Skeletal muscle tissue (tissue), 4 donors: ENCODE measurements around the gene CMTR1. TPM values are rescaled to one million over a fixed set of nuclear protein-coding genes. Genes with fewer than 3 reads are reported as not detected.

Source experiments
- H3K27ac ChIP-seq: one replicate; pipeline ENCODE4 v1.7.0; 2013; ENCODE audit warnings: mild to moderate bottlenecking, low read depth, low read length, inconsistent platforms
- H3K27me3 ChIP-seq, 3 donors: one replicate each; pipeline ENCODE4 v1.7.0; 2013; ENCODE audit warnings: low read length in 3 of 3; ENCODE audit not compliant: control insufficient read depth in 3 of 3, insufficient read depth in 3 of 3
- H3K36me3 ChIP-seq, 3 donors: one replicate each; pipeline ENCODE4 v1.7.0; 2013; ENCODE audit warnings: low read length in 3 of 3; ENCODE audit not compliant: control insufficient read depth in 3 of 3, insufficient read depth in 3 of 3
- H3K4me1 ChIP-seq, 3 donors: one replicate each; pipeline ENCODE4 v1.7.0; 2013; ENCODE audit warnings: low read length in 3 of 3, mild to moderate bottlenecking in 3 of 3; ENCODE audit not compliant: control insufficient read depth in 3 of 3, insufficient read depth in 3 of 3
- H3K4me3 ChIP-seq, 3 donors: one replicate each; pipeline ENCODE4 v1.7.0; 2013; ENCODE audit warnings: low read length in 3 of 3
- H3K9ac ChIP-seq, 3 donors: one replicate each; pipeline ENCODE4 v1.7.0; 2013; ENCODE audit warnings: low read length in 3 of 3, mild to moderate bottlenecking in 3 of 3, moderate library complexity in 2 of 3, low read depth in 1 of 3
- H3K9me3 ChIP-seq, 3 donors: one replicate each; pipeline ENCODE4 v1.7.0; 2013; ENCODE audit warnings: low read length in 3 of 3; ENCODE audit not compliant: control insufficient read depth in 3 of 3
- total RNA-seq: library from RNA; depleted of rRNA; stranded (reverse); fragments of >200 nt; gene quantifications from one replicate; pipeline ENCODE4 v1.2.3, GENCODE V29; 2014
- donor health status: Osteomylitis.

CMTR1 gene
- total RNA-seq, 1 donor from 2014 or later: 29.2 TPM

- Histone ChIP-seq H3K36me3 (peaks cover 34 to 49% (median 47%) of the 10 kb centered on the region in 3 donors), H3K27ac (no peak overlapping the region)
Measured at GRCh38 chr6:37483252-37483901, 50.4 kb downstream of the CMTR1 start.

GRCh38 chr6:37483917-37484785, 51.1 kb downstream of the CMTR1 start:
- no peak overlapping the region for H3K9ac ChIP-seq
- H3K9me3 ChIP-seq: no peaks in the 10 kb centered on the region
- H3K36me3 ChIP-seq: peaks cover 29 to 42% (median 39%) of the 10 kb centered on the region in 3 donors
- no peak overlapping the region for H3K4me3 ChIP-seq
- H3K4me1 ChIP-seq: peaks cover 0 to 2% (median 0%) of the 10 kb centered on the region in 3 donors
- H3K27me3 ChIP-seq: no peaks in the 10 kb centered on the region
- no peak overlapping the region for H3K27ac ChIP-seq

More at GRCh38 chr6:37483252-37483901, 50.4 kb downstream of the CMTR1 start:
- Histone ChIP-seq H3K9me3 (no peaks in the 10 kb centered on the region), H3K4me3 (no peak overlapping the region), H3K9ac (no peak overlapping the region), H3K27me3 (no peaks in the 10 kb centered on the region), H3K4me1 (peaks cover 0 to 2% (median 0%) of the 10 kb centered on the region in 3 donors)

- no peak overlapping the region for H3K4me3 ChIP-seq
- H3K27ac ChIP-seq: no peak overlapping the region
- H3K9me3 ChIP-seq: no peaks in the 10 kb centered on the region
- no peak overlapping the region for H3K9ac ChIP-seq
- H3K36me3 ChIP-seq: peaks cover 22 to 36% (median 34%) of the 10 kb centered on the region in 3 donors
- peaks cover 0 to 6% (median 5%) of the 10 kb centered on the region in 3 donors for H3K4me1 ChIP-seq
- no peaks in the 10 kb centered on the region for H3K27me3 ChIP-seq
Measured at GRCh38 chr6:37484786-37485170, 51.8 kb downstream of the CMTR1 start.

GRCh38 chr6:37485291-37485702, 52.3 kb downstream of the CMTR1 start:
- Histone ChIP-seq H3K9ac (no peak overlapping the region), H3K27me3 (no peaks in the 10 kb centered on the region), H3K4me3 (no peak overlapping the region), H3K4me1 (peaks cover 0 to 9% (median 8%) of the 10 kb centered on the region in 3 donors), H3K9me3 (no peaks in the 10 kb centered on the region), H3K27ac (no peak overlapping the region), H3K36me3 (peaks cover 17 to 31% (median 29%) of the 10 kb centered on the region in 3 donors)

- no peak overlapping the region for H3K9ac ChIP-seq
- peaks cover under 1 to 14% (median 7%) of the 10 kb centered on the region in 3 donors for H3K4me1 ChIP-seq
- H3K27me3 ChIP-seq: no peaks in the 10 kb centered on the region
- no peak overlapping the region for H3K27ac ChIP-seq
- H3K4me3 ChIP-seq: no peak overlapping the region
- H3K9me3 ChIP-seq: no peaks in the 10 kb centered on the region
- peaks cover 15 to 27% (median 22%) of the 10 kb centered on the region in 3 donors for H3K36me3 ChIP-seq
Measured at GRCh38 chr6:37486121-37486839, 53.3 kb downstream of the CMTR1 start.

GRCh38 chr6:37487591-37488380, 54.8 kb downstream of the CMTR1 start:
- Histone ChIP-seq H3K9me3 (no peaks in the 10 kb centered on the region), H3K27me3 (no peaks in the 10 kb centered on the region), H3K9ac (no peak overlapping the region), H3K4me1 (peaks cover 4 to 20% (median 6%) of the 10 kb centered on the region in 3 donors), H3K4me3 (no peak overlapping the region), H3K27ac (no peak overlapping the region), H3K36me3 (peaks cover 8 to 13% (median 11%) of the 10 kb centered on the region in 3 donors)

GRCh38 chr6:37488476-37488875, 55.5 kb downstream of the CMTR1 start:
- Histone ChIP-seq H3K27ac (no peak overlapping the region), H3K4me3 (no peak overlapping the region), H3K9ac (no peak overlapping the region), H3K27me3 (no peaks in the 10 kb centered on the region), H3K4me1 (peaks cover 4 to 20% (median 6%) of the 10 kb centered on the region in 3 donors), H3K36me3 (peaks cover 2 to 9% (median 5%) of the 10 kb centered on the region in 3 donors), H3K9me3 (no peaks in the 10 kb centered on the region)

- Histone ChIP-seq H3K4me1 (peaks cover 4 to 20% (median 6%) of the 10 kb centered on the region in 3 donors), H3K27ac (no peak overlapping the region), H3K9me3 (no peaks in the 10 kb centered on the region), H3K9ac (no peak overlapping the region), H3K4me3 (no peak overlapping the region), H3K27me3 (no peaks in the 10 kb centered on the region), H3K36me3 (peaks cover 2 to 3% (median 2%) of the 10 kb centered on the region in 3 donors)
Measured at GRCh38 chr6:37489697-37490336, 56.8 kb downstream of the CMTR1 start.
